Activated CD8-positive, alpha-beta memory T cell treated with anti-CD3 and anti-CD28 coated beads, Interleukin-2, amount 50 U/mL, for 48 hours (primary cell): ENCODE data around the gene CSMD2.

Source experiments
- DNase-seq: peaks from one replicate; pipeline ENCODE4 v3.0.0-alpha.2; 2020

CSMD2 gene

DNA sequence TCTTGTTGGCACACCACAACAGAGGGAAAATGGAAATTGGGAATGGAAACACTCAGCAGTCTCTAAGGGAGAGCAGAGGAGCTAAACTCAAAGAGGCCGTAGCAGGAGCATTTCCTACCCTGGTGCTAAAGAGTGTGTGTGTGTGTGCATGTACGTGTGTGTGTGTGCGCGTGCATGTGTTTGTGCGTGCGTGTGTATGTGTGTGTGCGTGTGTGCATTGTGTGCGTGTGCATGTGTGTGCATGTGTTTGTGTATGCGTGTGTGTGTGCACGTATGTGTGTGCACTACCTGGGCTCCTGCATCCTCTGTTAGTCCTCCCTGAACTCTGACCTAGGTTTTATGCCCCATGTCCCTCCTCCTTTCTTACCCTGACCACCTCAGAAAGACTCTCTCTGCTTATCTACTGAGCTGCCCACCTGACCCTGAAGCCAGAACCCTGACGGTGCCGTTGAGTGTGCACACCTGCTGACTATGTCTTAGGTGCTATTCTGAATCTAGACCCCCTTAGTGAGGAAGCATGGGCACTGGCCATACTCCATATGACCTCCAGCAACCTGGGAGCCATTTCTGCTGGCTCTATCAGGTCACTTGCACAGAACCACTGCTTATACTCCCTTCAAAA is 458.3 kb downstream of the CSMD2 start:
- no peak for DNase-seq

DNA sequence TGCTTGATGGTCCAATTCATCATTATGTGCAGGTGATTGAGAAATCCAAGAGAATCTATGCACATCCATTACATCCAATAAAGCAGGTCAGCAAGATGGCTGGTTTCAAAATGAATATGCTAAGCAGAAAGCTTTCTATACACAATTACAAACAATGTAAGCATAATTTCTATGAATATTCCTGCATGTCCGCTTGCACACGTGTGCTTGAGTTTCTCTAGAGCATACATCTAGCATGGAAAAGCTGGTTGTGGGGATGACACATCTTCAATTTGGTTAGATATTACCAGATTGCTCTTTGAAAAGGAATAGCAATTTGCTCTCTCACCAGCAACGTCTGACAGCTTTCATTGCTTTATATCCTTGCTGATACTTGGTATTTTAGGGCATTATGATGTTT is 461.6 kb downstream of the CSMD2 start:
- no peak for DNase-seq

GRCh38 chr1:33698361-33699035 is 466.5 kb downstream of the CSMD2 start:
- DNase-seq = no peak

GRCh38 chr1:33697816-33698215 is 467.2 kb downstream of the CSMD2 start:
- no peak for DNase-seq

DNA sequence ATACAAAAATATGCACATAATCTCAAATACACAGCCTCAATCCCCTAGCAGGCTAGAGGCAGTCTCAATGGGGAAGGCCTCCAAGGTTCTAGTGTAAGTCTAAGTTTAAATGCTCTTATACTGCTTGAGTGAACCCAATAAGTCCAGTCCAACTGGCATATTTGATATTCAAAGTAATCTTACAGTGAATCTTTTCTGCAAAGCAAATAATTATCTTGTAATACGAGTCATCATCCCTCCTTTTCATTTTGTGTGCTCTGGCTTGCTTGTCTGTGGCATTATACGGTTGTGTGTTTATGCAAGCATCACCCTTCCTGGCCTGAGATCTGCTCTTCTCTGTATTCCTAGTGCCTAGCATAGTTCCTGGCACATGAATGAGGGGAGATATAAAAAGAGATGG is 468.1 kb downstream of the CSMD2 start:
- no peak for DNase-seq

DNA sequence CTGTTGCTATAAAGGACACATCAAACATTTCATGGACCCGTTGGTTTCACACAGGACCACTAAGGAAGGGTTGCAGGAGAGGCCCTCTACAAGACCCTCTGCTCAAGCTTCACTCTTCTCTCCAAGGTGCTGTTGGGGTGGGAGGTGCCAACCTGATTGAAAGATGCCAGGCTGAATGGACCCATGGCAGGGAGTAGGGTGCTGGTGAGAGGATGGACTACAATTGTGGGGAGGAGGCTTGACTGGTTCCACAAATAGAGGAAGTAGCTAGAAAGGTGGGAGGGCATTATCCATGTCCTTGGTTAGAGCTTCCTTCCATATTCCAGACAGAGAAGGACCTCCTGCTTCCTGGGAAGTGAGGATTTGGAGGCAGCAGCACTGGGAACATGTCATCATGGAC is 468.7 kb downstream of the CSMD2 start:
- DNase-seq = no peak

DNA sequence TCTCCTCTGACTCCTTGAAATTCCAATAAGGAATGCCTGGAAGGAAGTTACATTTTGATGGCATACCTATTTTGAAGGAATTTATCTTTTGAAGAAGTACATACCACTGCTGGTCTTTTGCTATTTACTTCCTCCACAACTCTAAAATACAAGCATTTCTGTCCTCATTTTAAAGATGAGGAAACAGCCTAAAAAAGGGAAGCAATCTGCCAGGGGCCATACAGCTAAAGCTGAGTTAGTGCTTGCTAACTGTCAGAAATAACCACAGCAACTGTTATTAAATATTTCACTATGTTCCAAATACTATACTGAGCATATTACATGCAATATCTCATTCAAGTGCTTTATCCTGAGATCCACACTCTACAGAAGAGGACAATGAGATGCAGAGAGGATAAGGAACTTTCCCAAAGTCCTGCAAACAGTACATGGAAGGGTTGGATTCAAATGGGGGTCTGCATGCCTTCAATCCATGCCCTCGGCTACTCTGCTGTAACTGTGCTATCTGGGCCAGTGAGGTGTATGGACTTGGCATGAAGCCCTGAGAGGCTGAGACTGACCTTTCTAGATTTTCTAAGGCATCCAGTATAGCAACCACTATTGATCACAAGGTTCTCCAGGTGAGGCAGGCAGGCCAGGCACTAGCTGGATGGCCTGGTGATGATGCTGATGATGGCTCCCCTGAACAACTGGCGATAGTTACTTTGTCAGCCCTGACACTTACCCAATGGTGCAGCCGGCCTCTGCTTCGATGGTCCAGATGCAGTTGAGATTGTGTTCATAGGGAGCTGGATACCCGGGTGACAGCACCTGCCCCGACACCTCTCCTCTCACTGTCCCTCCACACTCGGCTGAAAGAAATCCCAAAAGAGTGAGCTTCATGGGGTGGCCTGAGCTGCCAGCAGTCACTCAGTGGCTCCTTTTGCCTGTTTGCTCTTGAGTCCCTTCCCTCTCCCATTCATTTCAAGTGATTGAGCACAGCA is 472.5 kb downstream of the CSMD2 start:
- DNase-seq = no peak

- no peak for DNase-seq
Measured at GRCh38 chr1:33687000-33687399, 478.0 kb downstream of the CSMD2 start.

GRCh38 chr1:33686551-33686950 is 478.5 kb downstream of the CSMD2 start:
- DNase-seq = no peak

GRCh38 chr1:33685256-33685655 is 479.8 kb downstream of the CSMD2 start:
- no peak for DNase-seq

- no peak for DNase-seq
Measured at GRCh38 chr1:33684396-33685179, 480.4 kb downstream of the CSMD2 start.

DNA sequence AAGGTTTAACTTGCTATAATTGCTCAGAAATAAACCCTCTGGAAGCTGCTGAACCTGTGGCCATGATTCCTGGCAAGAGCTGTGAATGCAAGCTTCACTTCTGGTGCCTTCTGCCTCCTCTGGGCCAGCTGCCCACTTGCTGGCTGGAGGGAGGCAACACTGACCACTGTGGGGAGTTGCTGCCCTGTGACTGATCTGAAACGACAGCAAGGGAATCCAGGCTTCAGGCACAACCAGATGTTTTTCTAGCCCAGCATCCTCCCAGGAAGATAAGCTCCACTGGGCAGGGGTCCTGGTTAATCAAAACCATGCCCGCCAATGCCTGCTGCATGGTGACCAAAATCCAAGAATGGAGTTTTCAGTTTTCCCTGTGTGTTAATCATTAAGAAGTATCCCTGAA is 481.1 kb downstream of the CSMD2 start:
- DNase-seq = no peak

DNA sequence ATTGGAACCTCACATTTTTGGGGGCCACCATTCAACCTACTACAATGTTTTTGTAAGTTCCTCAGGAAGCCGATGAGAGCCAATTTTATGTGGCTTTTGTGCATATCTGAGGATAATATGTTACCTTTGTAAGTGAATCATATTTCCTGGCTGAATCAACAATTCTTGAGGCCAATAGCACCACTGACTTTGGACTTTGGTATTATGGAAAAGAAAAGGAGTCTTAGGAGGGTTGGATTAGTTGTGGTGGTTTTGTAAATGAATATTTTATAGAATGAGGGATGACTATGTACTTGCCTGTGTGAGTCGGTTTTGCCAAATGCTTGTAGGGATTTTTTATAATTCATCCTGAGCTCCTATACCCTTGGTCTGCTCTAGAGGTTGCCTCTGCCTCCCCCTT is 482.7 kb downstream of the CSMD2 start:
- DNase-seq = no peak

DNA sequence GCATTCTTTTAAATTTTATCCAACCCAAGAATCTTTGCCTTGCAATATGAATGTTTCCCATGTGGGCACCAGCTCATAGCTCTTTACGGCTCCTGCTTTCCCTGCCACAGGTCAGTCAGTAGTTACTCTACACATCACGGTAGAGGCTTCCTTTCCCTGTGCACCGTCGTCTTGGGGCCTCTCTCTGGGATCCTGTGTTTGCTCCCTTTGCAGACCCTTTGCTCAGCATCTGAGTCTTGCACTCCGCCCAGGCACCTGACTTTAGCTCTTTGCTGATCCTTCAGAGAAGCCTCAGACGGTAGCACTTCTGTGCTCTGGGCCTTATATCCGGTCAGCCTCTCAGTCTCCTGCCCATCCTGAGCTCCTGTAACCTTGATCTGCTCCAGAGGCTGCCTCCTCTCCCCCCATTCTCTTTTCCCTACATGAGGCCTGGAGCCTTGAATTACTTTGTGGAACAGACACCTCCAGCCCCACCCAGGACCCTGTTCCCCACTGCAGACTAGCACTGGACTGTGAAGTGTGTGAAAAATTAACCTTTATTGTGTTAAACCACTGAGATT is 484.7 kb downstream of the CSMD2 start:
- DNase-seq = no peak

- DNase-seq = no peak
Measured at GRCh38 chr1:33670567-33670966, 494.5 kb downstream of the CSMD2 start.

- no peak for DNase-seq
Measured at GRCh38 chr1:33668695-33669094, 496.3 kb downstream of the CSMD2 start.

DNA sequence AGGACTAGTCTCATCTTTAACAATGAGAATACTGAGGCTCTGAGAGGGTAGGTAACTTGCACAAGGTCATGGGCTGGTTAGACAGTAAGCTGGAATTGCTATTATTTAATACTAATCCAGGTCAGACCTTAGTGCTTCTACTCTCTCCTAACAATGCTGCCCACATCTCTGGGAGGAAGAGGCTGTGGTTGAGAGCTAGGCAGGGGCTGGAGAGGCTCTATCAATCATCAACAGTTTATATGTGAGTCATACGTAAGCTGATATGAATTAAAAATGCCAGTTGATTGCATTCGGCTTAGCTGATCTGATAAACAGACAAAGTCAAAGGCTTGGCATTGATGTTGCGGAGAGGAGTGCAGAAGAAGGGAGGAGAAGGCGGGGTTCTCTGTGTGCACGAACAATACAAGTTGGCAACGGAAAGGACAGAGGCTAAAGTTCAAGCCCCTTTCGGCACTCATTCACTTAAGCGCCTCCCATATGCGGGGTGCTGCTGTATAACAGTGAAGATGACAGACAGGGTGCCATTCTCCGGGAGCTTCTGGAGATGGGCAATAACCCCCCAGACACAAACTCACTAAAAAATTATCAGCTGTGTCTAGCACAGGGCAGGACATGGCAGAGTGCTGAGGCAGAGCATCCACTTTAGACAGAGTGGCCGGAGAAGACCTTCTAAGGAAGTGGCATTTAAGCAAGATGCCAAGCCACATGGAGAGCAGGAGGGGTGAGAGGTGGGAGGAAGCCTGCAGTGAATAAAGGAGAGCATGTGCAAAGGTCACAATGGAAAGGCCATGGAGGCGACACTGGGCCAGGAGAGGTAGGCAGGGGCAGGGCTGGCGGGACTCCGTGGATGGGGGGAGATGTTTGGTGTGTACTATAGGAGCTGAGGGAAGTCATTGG is 497.4 kb downstream of the CSMD2 start:
- DNase-seq = no peak

DNA sequence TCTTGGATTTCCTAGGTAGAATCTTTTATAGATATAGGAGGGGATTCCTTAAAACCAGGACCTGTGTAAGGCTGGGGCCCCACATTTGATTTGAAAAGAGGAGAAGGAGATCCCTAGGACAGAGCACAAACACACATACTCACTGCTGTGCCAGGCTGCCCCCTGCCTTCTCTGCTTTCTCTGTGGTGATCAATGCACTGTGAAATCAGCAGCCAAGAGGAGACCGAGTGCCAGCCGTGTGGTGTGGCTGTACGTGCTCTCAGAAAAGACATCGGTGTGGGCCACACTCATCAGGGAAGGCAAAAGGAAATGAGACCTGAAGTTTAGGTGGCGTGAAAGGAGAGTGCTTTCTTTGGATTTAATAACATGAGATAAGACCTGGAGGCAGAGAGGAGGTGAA is 498.4 kb downstream of the CSMD2 start:
- no peak for DNase-seq

DNA sequence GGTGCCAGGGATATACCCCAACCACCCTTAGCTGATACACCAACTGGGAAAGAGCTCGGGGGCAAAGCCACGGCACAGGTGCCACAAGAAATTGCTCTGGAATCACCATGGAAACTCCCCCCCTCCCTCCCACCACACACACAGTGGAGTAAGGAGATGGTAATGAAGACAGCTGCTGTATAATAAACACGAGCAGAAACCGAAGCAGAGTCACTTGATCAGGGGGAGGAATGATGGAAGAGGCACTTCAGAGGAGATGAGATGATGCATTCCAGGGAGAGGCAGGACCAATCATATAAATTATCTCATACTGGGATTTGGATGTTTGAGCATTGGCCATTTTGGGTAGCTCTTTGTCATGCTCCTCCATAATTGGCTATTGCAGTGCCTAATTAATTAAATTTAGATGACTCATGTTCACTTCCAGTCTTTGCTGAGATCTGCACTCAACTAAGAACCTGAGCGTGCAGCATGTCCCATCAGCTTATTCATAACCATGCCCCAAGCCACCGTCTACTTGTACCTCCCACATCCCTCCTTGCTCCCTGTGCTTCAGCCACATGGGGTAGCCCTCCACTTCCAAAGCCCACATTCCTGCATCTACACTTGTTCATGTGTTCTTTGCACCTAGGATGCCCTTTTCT is 503.1 kb downstream of the CSMD2 start:
- DNase-seq = no peak

GRCh38 chr1:33660956-33661355 is 504.1 kb downstream of the CSMD2 start:
- no peak for DNase-seq

DNA sequence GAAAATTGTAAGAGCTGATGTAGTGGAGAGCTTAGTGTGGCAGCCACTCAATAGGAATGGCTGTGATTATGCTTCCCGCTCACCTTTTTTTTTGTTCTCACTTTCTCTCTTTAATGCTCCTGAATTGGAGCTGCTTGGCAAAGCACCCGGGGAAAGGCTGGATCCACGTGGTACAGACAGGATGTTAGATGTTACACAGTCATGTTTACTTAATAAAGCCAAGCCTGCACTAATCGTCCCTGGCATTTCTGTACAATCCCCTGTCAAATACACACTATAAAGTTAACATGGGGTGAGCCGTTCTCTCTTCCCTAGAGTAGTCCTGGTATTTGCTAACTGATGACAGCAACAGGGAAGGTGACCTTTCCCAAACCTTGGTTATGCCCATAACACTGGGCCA is 504.8 kb downstream of the CSMD2 start:
- no peak for DNase-seq
